Measurements from ENCODE around the gene NECTIN2. TPM values are rescaled to one million over a fixed set of nuclear protein-coding genes. Genes with fewer than 3 reads are reported as not detected.

NECTIN2 gene
- total RNA-seq, 4 donors from 2014 or later, result 27.6 to 47.8 (median 41.6) TPM

GRCh38 chr19:44869733-44870470 lies 23.8 kb downstream of the NECTIN2 start:
- no peak for ATAC-seq
- 61 to 66% methylated on average over 11 to 13 of the region's 13 CpGs for WGBS, 2 donors (ENCODE audit: low coverage in 1 of 2)
- TF ChIP-seq POLR2A (IDR thresholded peaks at IDR 0.05) (no peak), EP300 (IDR thresholded peaks at IDR 0.05) (no peak), POLR2AphosphoS5 (IDR thresholded peaks at IDR 0.05) (no peak), CTCF (IDR thresholded peaks at IDR 0.05) (no peak)
- Histone ChIP-seq H3K9me3 (no peaks in the 10 kb centered on the region), H3K36me3 (peaks cover 0 to 85% of the 10 kb centered on the region in 2 donors), H3K27ac (peak overlapping the region in 3 of 4 donors; percentile 42 to 58 (median 51)), H3K27me3 (no peaks in the 10 kb centered on the region), H3K4me1 (peaks cover 0 to 18% (median 0%) of the 10 kb centered on the region in 3 donors), H3K4me3 (no peak overlapping the region)

GRCh38 chr19:44871809-44872208 lies 25.7 kb downstream of the NECTIN2 start:
- Histone ChIP-seq H3K9me3 (no peaks in the 10 kb centered on the region), H3K4me3 (no peak overlapping the region), H3K36me3 (peaks cover 0 to 85% of the 10 kb centered on the region in 2 donors), H3K27me3 (no peaks in the 10 kb centered on the region), H3K27ac (peak overlapping the region in 2 of 4 donors; percentile 27 to 35), H3K4me1 (peaks cover 0 to 18% (median 0%) of the 10 kb centered on the region in 3 donors)
- WGBS, 2 donors (ENCODE audit: low coverage in 1 of 2), result 93% methylated on average over 2 of the region's 14 CpGs; no CpG with 5 or more reads in 1 of the 2 donors
- TF ChIP-seq EP300 (IDR thresholded peaks at IDR 0.05) (no peak), POLR2A (IDR thresholded peaks at IDR 0.05) (no peak), CTCF (IDR thresholded peaks at IDR 0.05) (no peak), POLR2AphosphoS5 (IDR thresholded peaks at IDR 0.05) (no peak)
- ATAC-seq, result no peak

GRCh38 chr19:44872661-44873060 lies 26.6 kb downstream of the NECTIN2 start:
- peaks cover 0 to 14% (median 0%) of the 10 kb centered on the region in 3 donors for H3K4me1 ChIP-seq
- no peak for ATAC-seq
- WGBS, 2 donors (ENCODE audit: low coverage in 1 of 2), result 77 to 93% methylated on average over 4 of the region's 4 CpGs
- H3K27me3 ChIP-seq, result no peaks in the 10 kb centered on the region
- TF ChIP-seq CTCF (IDR thresholded peaks at IDR 0.05) (no peak), POLR2AphosphoS5 (IDR thresholded peaks at IDR 0.05) (no peak), POLR2A (IDR thresholded peaks at IDR 0.05) (no peak), EP300 (IDR thresholded peaks at IDR 0.05) (no peak)
- no peak overlapping the region for H3K4me3 ChIP-seq
- no peaks in the 10 kb centered on the region for H3K9me3 ChIP-seq
- H3K27ac ChIP-seq, result peak overlapping the region in 1 of 4 donors; percentile 25
- peaks cover 0 to 86% of the 10 kb centered on the region in 2 donors for H3K36me3 ChIP-seq

GRCh38 chr19:44874317-44874716 lies 28.2 kb downstream of the NECTIN2 start:
- WGBS, 2 donors (ENCODE audit: low coverage in 1 of 2), result 100% methylated on average over 2 of the region's 16 CpGs
- no peak overlapping the region for H3K4me3 ChIP-seq
- H3K9me3 ChIP-seq, result no peaks in the 10 kb centered on the region
- peaks cover 0 to 8% (median 0%) of the 10 kb centered on the region in 3 donors for H3K4me1 ChIP-seq
- H3K27me3 ChIP-seq, result no peaks in the 10 kb centered on the region
- H3K36me3 ChIP-seq, result peaks cover 0 to 92% of the 10 kb centered on the region in 2 donors
- no peak overlapping the region for H3K27ac ChIP-seq
- ATAC-seq, result no peak
- TF ChIP-seq POLR2A (IDR thresholded peaks at IDR 0.05) (no peak), EP300 (IDR thresholded peaks at IDR 0.05) (no peak), POLR2AphosphoS5 (IDR thresholded peaks at IDR 0.05) (no peak), CTCF (IDR thresholded peaks at IDR 0.05) (no peak)
